OCI-M1 (cell line): ENCODE data around the gene SPATA19.
"Not testable (repeated sequence)": the region's sequence is repeated elsewhere in the genome, so short reads cannot be mapped to it uniquely, and the experiment has no call there.

Experiments used
- DNase-seq: peaks from one replicate; lab custom pipeline; 2025; lab: John Stamatoyannopoulos, UW

The SPATA19 gene

GRCh38 chr11:133845413-133845812 lies at the start of gene SPATA19:
SPATA19 (minus strand) TSS chr11:133845513; CDS start chr11:133845446, 67 bp downstream.
- DNase-seq, result no peak

- DNase-seq, result no peak
These were observed 49.8 kb upstream of the SPATA19 start for GRCh38 chr11:133895061-133895479.

GRCh38 chr11:133893381-133893780 lies 48.1 kb upstream of the SPATA19 start:
- DNase-seq, result no peak

- no peak for DNase-seq
These were observed 47.5 kb upstream of the SPATA19 start for GRCh38 chr11:133892584-133893380.

GRCh38 chr11:133892126-133892525 lies 46.8 kb upstream of the SPATA19 start:
- DNase-seq, result no peak

- no peak for DNase-seq
These were observed 44.6 kb upstream of the SPATA19 start for GRCh38 chr11:133889893-133890292.

GRCh38 chr11:133889188-133889587 lies 43.9 kb upstream of the SPATA19 start:
- DNase-seq, result no peak

GRCh38 chr11:133887692-133888332 lies 42.5 kb upstream of the SPATA19 start:
- no peak for DNase-seq

GRCh38 chr11:133886029-133886428 lies 40.7 kb upstream of the SPATA19 start:
- no peak for DNase-seq

- DNase-seq, result no peak
These were observed 26.8 kb upstream of the SPATA19 start for GRCh38 chr11:133872160-133872559.

GRCh38 chr11:133867456-133867855 lies 22.1 kb upstream of the SPATA19 start:
- no peak for DNase-seq

GRCh38 chr11:133865466-133865865 lies 20.2 kb upstream of the SPATA19 start:
- DNase-seq, result no peak

- DNase-seq, result no peak
These were observed 19.4 kb upstream of the SPATA19 start for GRCh38 chr11:133864756-133865155.

GRCh38 chr11:133860151-133860550 lies 14.8 kb upstream of the SPATA19 start:
- DNase-seq, result no peak

GRCh38 chr11:133854330-133854960 lies 9.1 kb upstream of the SPATA19 start:
- DNase-seq, result not testable (repeated sequence)

GRCh38 chr11:133844217-133844616 lies 1.1 kb downstream of the SPATA19 start:
- no peak for DNase-seq

GRCh38 chr11:133843454-133843987 lies 1.8 kb downstream of the SPATA19 start:
- DNase-seq, result no peak

- no peak for DNase-seq
These were observed 2.6 kb downstream of the SPATA19 start for GRCh38 chr11:133842730-133843129.

GRCh38 chr11:133842053-133842452 lies 3.3 kb downstream of the SPATA19 start:
- no peak for DNase-seq

- DNase-seq, result no peak
These were observed 3.9 kb downstream of the SPATA19 start for GRCh38 chr11:133841279-133842043.

GRCh38 chr11:133840479-133840941 lies 4.8 kb downstream of the SPATA19 start:
- no peak for DNase-seq
